ENCODE data around the gene KRTAP16-1. TPM values are rescaled to one million over a fixed set of nuclear protein-coding genes. Genes with fewer than 3 reads are reported as not detected.
"Not testable (repeated sequence)": the region's sequence is repeated elsewhere in the genome, so short reads cannot be mapped to it uniquely, and the experiment has no call there.

KRTAP16-1 gene
- total RNA-seq, 1 donor from 2014 or later = not detected

DNA sequence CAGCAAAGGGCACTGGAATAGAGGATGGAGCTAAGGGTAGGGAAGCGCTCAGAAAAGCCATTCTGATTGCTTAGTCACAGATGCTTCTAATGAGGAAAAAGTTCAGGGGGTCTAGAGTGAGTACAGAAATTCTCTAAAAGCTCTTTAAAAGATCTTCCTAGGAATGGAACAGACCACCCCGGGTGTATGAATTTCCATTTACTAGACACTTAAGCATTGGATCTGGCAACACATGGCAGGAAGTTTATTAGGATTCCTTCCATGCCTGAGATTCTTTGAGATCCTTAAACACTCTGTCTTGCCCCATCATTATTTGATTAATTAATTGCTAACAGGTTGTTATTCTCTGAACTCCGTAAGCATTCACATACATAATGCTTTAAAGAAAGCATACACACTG is 25.1 kb downstream of the KRTAP16-1 start:
- Mint-ChIP-seq H3K9me3 (ENCODE audit: unreplicated experiment) (peaks cover 4% of the 10 kb centered on the region), H3K27me3 (ENCODE audit: unreplicated experiment) (no peaks in the 10 kb centered on the region), H3K4me3 (ENCODE audit: unreplicated experiment) (no peak overlapping the region), H3K27ac (ENCODE audit: unreplicated experiment) (no peak overlapping the region), H3K36me3 (ENCODE audit: unreplicated experiment) (no peaks in the 10 kb centered on the region), H3K4me1 (ENCODE audit: unreplicated experiment) (peaks cover 15% of the 10 kb centered on the region)
- no peak for TF ChIP-seq CTCF (IDR thresholded peaks at IDR 0.05)
- no peak for DNase-seq (ENCODE audit: extremely low spot score, unreplicated experiment)

GRCh38 chr17:41278176-41278955 is 30.7 kb downstream of the KRTAP16-1 start:
- Mint-ChIP-seq H3K9me3 (ENCODE audit: unreplicated experiment) (peaks cover 4% of the 10 kb centered on the region), H3K4me3 (ENCODE audit: unreplicated experiment) (no peak overlapping the region), H3K27me3 (ENCODE audit: unreplicated experiment) (peaks cover 2% of the 10 kb centered on the region), H3K27ac (ENCODE audit: unreplicated experiment) (no peak overlapping the region), H3K4me1 (ENCODE audit: unreplicated experiment) (no peaks in the 10 kb centered on the region), H3K36me3 (ENCODE audit: unreplicated experiment) (no peaks in the 10 kb centered on the region)
- DNase-seq (ENCODE audit: extremely low spot score, unreplicated experiment) = no peak
- no peak for TF ChIP-seq CTCF (IDR thresholded peaks at IDR 0.05)

- not testable (repeated sequence) for H3K27me3 Mint-ChIP-seq (ENCODE audit: unreplicated experiment)
Observed at GRCh38 chr17:41275648-41276190, 33.4 kb downstream of the KRTAP16-1 start, which contains the start of gene KRTAP9-7. KRTAP9-7 (plus strand) TSS chr17:41275698; CDS start chr17:41275698, 0 bp downstream.

DNA sequence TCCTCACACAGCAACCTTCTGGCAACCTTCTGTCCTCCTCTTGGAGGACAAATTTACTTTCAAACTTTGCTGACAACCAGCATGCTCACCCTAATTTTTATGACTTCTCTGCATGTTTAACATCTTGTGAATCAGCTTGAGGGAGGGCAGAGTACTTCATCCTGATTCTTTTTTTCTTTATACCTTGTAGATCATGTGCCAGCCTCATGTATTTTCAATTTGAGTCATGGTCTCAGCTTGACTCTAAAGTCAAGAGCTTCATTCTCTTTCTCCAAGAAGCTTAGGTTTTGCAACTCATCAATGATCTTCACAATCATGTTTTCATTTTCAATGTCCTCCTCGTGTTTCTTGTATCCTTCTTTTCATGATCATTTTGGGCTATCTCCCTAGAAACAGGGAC is 37.3 kb downstream of the KRTAP16-1 start:
- DNase-seq (ENCODE audit: extremely low spot score, unreplicated experiment) = no peak
- Mint-ChIP-seq H3K4me3 (ENCODE audit: unreplicated experiment) (no peak overlapping the region), H3K27ac (ENCODE audit: unreplicated experiment) (no peak overlapping the region), H3K36me3 (ENCODE audit: unreplicated experiment) (no peaks in the 10 kb centered on the region), H3K4me1 (ENCODE audit: unreplicated experiment) (no peaks in the 10 kb centered on the region), H3K9me3 (ENCODE audit: unreplicated experiment) (no peaks in the 10 kb centered on the region), H3K27me3 (ENCODE audit: unreplicated experiment) (peaks cover 2% of the 10 kb centered on the region)
- TF ChIP-seq CTCF (IDR thresholded peaks at IDR 0.05) = no peak

More at GRCh38 chr17:41275648-41276190, 33.4 kb downstream of the KRTAP16-1 start, which contains the start of gene KRTAP9-7:
- H3K9me3 Mint-ChIP-seq (ENCODE audit: unreplicated experiment); H3K36me3 Mint-ChIP-seq (ENCODE audit: unreplicated experiment); H3K27ac Mint-ChIP-seq (ENCODE audit: unreplicated experiment); H3K4me3 Mint-ChIP-seq (ENCODE audit: unreplicated experiment); H3K4me1 Mint-ChIP-seq (ENCODE audit: unreplicated experiment); DNase-seq (ENCODE audit: extremely low spot score, unreplicated experiment): not testable (repeated sequence)

- H3K36me3 Mint-ChIP-seq (ENCODE audit: unreplicated experiment) = not testable (repeated sequence)
Observed at GRCh38 chr17:41271323-41271722, 37.8 kb downstream of the KRTAP16-1 start.

DNA sequence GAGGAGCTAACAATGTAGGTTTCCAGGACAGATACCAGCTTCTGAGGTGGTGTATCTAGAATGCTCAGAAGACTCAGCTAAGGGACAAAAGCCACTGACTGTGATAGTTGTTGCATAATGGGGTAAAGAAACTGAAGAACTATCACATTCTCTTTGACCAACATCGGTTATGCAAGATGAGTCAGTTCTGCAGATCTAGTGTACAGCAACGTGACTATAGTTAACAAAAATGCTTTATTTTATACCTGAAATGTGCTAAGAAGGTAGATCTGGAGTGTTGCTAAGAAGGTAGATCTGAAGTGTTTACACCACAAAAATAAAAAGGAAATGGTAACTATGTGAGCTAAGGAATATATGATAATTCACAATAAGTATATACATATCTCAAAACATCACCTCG is 41.4 kb downstream of the KRTAP16-1 start:
- H3K9me3 Mint-ChIP-seq (ENCODE audit: unreplicated experiment) = no peaks in the 10 kb centered on the region

More at GRCh38 chr17:41271323-41271722, 37.8 kb downstream of the KRTAP16-1 start:
- not testable (repeated sequence) for H3K9me3 Mint-ChIP-seq (ENCODE audit: unreplicated experiment); H3K4me3 Mint-ChIP-seq (ENCODE audit: unreplicated experiment); H3K4me1 Mint-ChIP-seq (ENCODE audit: unreplicated experiment); H3K27me3 Mint-ChIP-seq (ENCODE audit: unreplicated experiment); H3K27ac Mint-ChIP-seq (ENCODE audit: unreplicated experiment); DNase-seq (ENCODE audit: extremely low spot score, unreplicated experiment)

More for the DNA sequence above, 41.4 kb downstream of the KRTAP16-1 start:
- H3K27ac Mint-ChIP-seq (ENCODE audit: unreplicated experiment) = no peak overlapping the region
- no peaks in the 10 kb centered on the region for H3K36me3 Mint-ChIP-seq (ENCODE audit: unreplicated experiment)
- DNase-seq (ENCODE audit: extremely low spot score, unreplicated experiment) = no peak
- H3K4me1 Mint-ChIP-seq (ENCODE audit: unreplicated experiment) = no peaks in the 10 kb centered on the region
- no peak for TF ChIP-seq CTCF (IDR thresholded peaks at IDR 0.05)
- H3K27me3 Mint-ChIP-seq (ENCODE audit: unreplicated experiment) = no peaks in the 10 kb centered on the region
- H3K4me3 Mint-ChIP-seq (ENCODE audit: unreplicated experiment) = no peak overlapping the region

Measured in osteocyte (in vitro differentiated cells).